GM12801 (cell line): Measurements from ENCODE around the gene GPR137C.

Experiments
- TF ChIP-seq, protein P1 (sequence below): IDR thresholded peaks from one replicate; pipeline ENCODE4 v1.5.1; 2011; ENCODE audit warnings: control low read depth; ENCODE audit not compliant: insufficient read length; ENCODE audit errors: extremely low read depth

Gene GPR137C

GRCh38 chr14:52550661-52551060 lies 2.0 kb upstream of the GPR137C start:
- TF ChIP-seq, protein P1, sequence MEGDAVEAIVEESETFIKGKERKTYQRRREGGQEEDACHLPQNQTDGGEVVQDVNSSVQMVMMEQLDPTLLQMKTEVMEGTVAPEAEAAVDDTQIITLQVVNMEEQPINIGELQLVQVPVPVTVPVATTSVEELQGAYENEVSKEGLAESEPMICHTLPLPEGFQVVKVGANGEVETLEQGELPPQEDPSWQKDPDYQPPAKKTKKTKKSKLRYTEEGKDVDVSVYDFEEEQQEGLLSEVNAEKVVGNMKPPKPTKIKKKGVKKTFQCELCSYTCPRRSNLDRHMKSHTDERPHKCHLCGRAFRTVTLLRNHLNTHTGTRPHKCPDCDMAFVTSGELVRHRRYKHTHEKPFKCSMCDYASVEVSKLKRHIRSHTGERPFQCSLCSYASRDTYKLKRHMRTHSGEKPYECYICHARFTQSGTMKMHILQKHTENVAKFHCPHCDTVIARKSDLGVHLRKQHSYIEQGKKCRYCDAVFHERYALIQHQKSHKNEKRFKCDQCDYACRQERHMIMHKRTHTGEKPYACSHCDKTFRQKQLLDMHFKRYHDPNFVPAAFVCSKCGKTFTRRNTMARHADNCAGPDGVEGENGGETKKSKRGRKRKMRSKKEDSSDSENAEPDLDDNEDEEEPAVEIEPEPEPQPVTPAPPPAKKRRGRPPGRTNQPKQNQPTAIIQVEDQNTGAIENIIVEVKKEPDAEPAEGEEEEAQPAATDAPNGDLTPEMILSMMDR, result no peak

- TF ChIP-seq, protein P1, result no peak
Measured at GRCh38 chr14:52551205-52551604, 1.4 kb upstream of the GPR137C start.

GRCh38 chr14:52551696-52552062 lies 957 bp upstream of the GPR137C start:
- TF ChIP-seq, protein P1, result no peak

DNA sequence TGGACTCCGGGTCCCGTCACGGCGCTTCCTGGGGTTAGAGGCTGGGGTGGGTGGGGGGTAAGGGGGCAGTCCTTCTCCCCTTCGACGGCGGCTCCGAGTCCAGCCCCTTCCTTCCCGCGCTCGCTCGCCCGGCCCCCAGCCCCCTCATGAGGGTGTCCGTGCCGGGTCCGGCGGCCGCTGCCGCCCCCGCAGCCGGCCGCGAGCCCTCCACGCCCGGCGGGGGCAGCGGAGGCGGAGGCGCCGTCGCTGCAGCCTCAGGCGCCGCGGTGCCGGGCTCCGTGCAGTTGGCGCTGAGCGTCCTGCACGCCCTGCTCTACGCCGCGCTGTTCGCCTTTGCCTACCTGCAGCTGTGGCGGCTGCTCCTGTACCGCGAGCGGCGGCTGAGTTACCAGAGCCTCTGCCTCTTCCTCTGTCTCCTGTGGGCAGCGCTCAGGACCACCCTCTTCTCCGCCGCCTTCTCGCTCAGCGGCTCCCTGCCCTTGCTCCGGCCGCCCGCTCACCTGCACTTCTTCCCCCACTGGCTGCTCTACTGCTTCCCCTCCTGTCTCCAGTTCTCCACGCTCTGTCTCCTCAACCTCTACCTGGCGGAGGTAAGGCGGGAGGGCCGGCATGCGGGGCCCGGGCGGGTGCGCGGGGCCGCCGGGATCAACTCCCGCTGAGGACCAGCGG lies 500 bp downstream of the GPR137C start:
- TF ChIP-seq, protein P1, result no peak

- TF ChIP-seq, protein P1, result no peak
Measured at GRCh38 chr14:52553671-52554575, 1.3 kb downstream of the GPR137C start.

DNA sequence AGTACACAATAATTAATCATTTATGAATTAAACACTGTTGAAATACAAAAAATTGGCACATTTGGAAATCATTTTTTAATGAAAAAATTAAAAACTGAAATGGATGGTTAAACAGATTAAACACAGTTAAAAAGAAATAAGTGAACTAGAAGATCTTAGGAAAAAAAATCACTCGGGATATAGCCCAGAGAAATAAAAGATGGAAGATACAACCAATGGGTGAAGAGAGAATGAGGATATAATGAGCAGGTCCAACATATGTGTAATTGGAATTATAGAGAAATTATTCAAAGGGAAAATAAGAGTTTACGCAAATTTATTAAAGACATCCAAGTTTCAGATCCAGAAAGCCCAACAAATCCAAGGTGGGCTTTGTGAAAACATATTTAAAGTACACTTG lies 6.1 kb downstream of the GPR137C start:
- TF ChIP-seq, protein P1, result no peak

GRCh38 chr14:52563120-52563519 lies 10.5 kb downstream of the GPR137C start:
- TF ChIP-seq, protein P1, result no peak
